Fibroblast of lung (primary cell): ENCODE measurements around the gene TCF20. TPM values are rescaled to one million over a fixed set of nuclear protein-coding genes. Genes with fewer than 3 reads are reported as not detected.

Source experiments
- DNase-seq, 2 donors: peaks; one replicate each; pipeline versions ENCODE4 v3.0.0 to v3.0.0-alpha.2; 2010; ENCODE audit warnings: low read depth in 2 of 2
- H2AFZ ChIP-seq: 2 replicates; pipeline ENCODE4 v1.5.1; 2012; ENCODE audit warnings: low read length, control low read depth, inconsistent platforms
- H3K27ac ChIP-seq: 2 replicates; pipeline ENCODE4 v1.5.1; 2011; ENCODE audit warnings: low read length, control low read depth; ENCODE audit not compliant: insufficient read depth
- H3K27me3 ChIP-seq: 2 replicates; pipeline ENCODE4 v1.5.1; 2011; ENCODE audit warnings: mild to moderate bottlenecking, low read length; ENCODE audit not compliant: control insufficient read depth, insufficient read depth
- H3K36me3 ChIP-seq: 2 replicates; pipeline ENCODE4 v1.5.1; 2011; ENCODE audit warnings: low read length; ENCODE audit not compliant: control insufficient read depth, insufficient read depth
- H3K4me1 ChIP-seq: 2 replicates; pipeline ENCODE4 v1.5.1; 2011; ENCODE audit warnings: low read length; ENCODE audit not compliant: control insufficient read depth, insufficient read depth; ENCODE audit errors: extremely low read depth
- H3K4me2 ChIP-seq: 2 replicates; pipeline ENCODE4 v1.5.1; 2011; ENCODE audit warnings: low read length, control low read depth; ENCODE audit not compliant: insufficient read depth; ENCODE audit errors: extremely low read depth
- H3K4me3 ChIP-seq, 4 experiments: fragments of 200-600 bp in 1 of 4; sonication (generic) in 1 of 4; replicated peaks in 1 of 4; 2 replicates each; pipeline ENCODE4 v1.5.1; 2011 to 2016; ENCODE audit warnings: low read length in 4 of 4, low read depth in 3 of 4, mild to moderate bottlenecking in 3 of 4, control low read depth in 2 of 4, inconsistent platforms in 1 of 4, mixed read lengths in 1 of 4; ENCODE audit not compliant: insufficient read depth in 1 of 4; ENCODE audit errors: control extremely low read depth in 1 of 4
- H3K79me2 ChIP-seq: 2 replicates; pipeline ENCODE4 v1.5.1; 2012; ENCODE audit warnings: mild to moderate bottlenecking, low read length, inconsistent platforms; ENCODE audit not compliant: control insufficient read depth, insufficient read depth
- H3K9ac ChIP-seq: 2 replicates; pipeline ENCODE4 v1.5.1; 2011; ENCODE audit warnings: mild to moderate bottlenecking, low read length, control low read depth; ENCODE audit not compliant: insufficient read depth
- H3K9me3 ChIP-seq: 2 replicates; pipeline ENCODE4 v1.5.1; 2012; ENCODE audit warnings: low read depth, low read length; ENCODE audit not compliant: control insufficient read depth, insufficient read depth
- H4K20me1 ChIP-seq: 2 replicates; pipeline ENCODE4 v1.5.1; 2011; ENCODE audit warnings: low read length; ENCODE audit not compliant: control insufficient read depth, insufficient read depth; ENCODE audit errors: extremely low read depth
- CTCF ChIP-seq, 2 donors: IDR thresholded peaks in 1 of 2; conservative IDR thresholded peaks in 1 of 2; 1 replicate in 1 of 2; 2 replicates in 1 of 2; pipeline ENCODE4 v1.5.1; 2011 to 2012; ENCODE audit warnings: low read length in 2 of 2, control low read depth in 1 of 2, inconsistent platforms in 1 of 2, low read depth in 1 of 2, mild to moderate bottlenecking in 1 of 2
- EZH2 ChIP-seq: IDR thresholded peaks from 2 replicates; pipeline ENCODE4 v1.5.1; 2012; ENCODE audit warnings: low read length, control low read depth, mild to moderate bottlenecking; ENCODE audit errors: missing control alignments
- polyA plus RNA-seq, 2 donors: library from polyadenylated mRNA; depleted of rRNA in 1 of 2; stranded (reverse) in 1 of 2; unstranded in 1 of 2; fragments of >200 nt; gene quantifications; 2 replicates each; pipeline ENCODE4 v1.2.1, GENCODE V29; 2011 to 2012; ENCODE audit warnings: missing spikeins in 1 of 2
- total RNA-seq: library from RNA; depleted of rRNA; stranded (reverse); fragments of >200 nt; gene quantifications from 2 replicates; pipeline ENCODE4 v1.2.1, GENCODE V29; 2014

The TCF20 gene
- total and polyA plus RNA-seq, 2 donors (not counting 1 experiment from before 2014, with no cell fraction given), result 11.8 to 25.4 TPM

DNA sequence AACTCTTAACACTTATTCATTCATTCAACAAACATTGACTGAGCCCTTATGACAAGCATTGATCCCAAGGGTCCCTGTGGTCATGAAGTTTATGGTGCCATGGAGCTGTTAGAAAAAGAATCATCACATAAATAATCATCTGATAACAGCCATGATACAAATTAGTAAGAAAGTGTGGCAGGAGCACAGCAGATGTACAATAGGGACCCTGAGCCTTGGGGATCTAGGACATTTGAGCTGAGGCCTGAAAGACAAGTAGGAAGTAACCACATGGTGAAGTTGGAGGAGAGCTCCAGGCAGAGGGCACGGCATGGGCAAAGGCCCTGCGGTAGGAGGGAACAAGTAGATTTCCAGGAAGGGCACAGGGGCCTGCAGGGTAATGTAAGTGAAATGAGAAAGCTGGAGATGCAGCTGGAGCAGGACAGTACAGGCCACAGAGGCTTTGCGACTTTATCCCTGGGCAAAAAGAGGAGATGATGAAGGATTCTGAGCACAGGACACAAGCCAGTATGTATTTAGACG, 6.8 kb upstream of the TCF20 start:
- DNase-seq, result no peak
- Histone ChIP-seq H3K27ac (no peak overlapping the region), H3K36me3 (no peaks in the 10 kb centered on the region), H3K9me3 (no peaks in the 10 kb centered on the region), H3K4me1 (no peaks in the 10 kb centered on the region), H3K9ac (no peak overlapping the region), H4K20me1 (no peaks in the 10 kb centered on the region), H3K27me3 (peaks cover 17% of the 10 kb centered on the region), H3K4me2 (no peak overlapping the region), H2AFZ (no peak overlapping the region), H3K79me2 (no peaks in the 10 kb centered on the region), H3K4me3 (no peak overlapping the region)
- TF ChIP-seq CTCF (conservative IDR thresholded peaks at IDR 0.05 in 1 of 2, IDR thresholded peaks at IDR 0.05 in 1 of 2; ENCODE audit: low read depth in 1 of 2, low read length in 2 of 2), result no peak
- TF ChIP-seq EZH2, result no peak

- H3K4me3 ChIP-seq, result no peak overlapping the region
- H3K4me1 ChIP-seq, result no peaks in the 10 kb centered on the region
- no peak overlapping the region for H2AFZ ChIP-seq
- no peak overlapping the region for H3K4me2 ChIP-seq
- TF ChIP-seq EZH2 (no peak), CTCF (conservative IDR thresholded peaks at IDR 0.05 in 1 of 2, IDR thresholded peaks at IDR 0.05 in 1 of 2; ENCODE audit: low read depth in 1 of 2, low read length in 2 of 2) (no peak)
- no peaks in the 10 kb centered on the region for H3K9me3 ChIP-seq
- H3K9ac ChIP-seq, result no peak overlapping the region
- H3K79me2 ChIP-seq, result no peaks in the 10 kb centered on the region
- no peak overlapping the region for H3K27ac ChIP-seq
- H4K20me1 ChIP-seq, result no peaks in the 10 kb centered on the region
- no peak for DNase-seq
- H3K36me3 ChIP-seq, result no peaks in the 10 kb centered on the region
- peaks cover 7% of the 10 kb centered on the region for H3K27me3 ChIP-seq
Observed at GRCh38 chr22:42275970-42276369, 5.5 kb upstream of the TCF20 start.

GRCh38 chr22:42275176-42275575, 4.7 kb upstream of the TCF20 start:
- H3K79me2 ChIP-seq, result no peaks in the 10 kb centered on the region
- H3K36me3 ChIP-seq, result no peaks in the 10 kb centered on the region
- H3K4me3 ChIP-seq, result no peak overlapping the region
- H3K27ac ChIP-seq, result no peak overlapping the region
- TF ChIP-seq EZH2 (no peak), CTCF (conservative IDR thresholded peaks at IDR 0.05 in 1 of 2, IDR thresholded peaks at IDR 0.05 in 1 of 2; ENCODE audit: low read depth in 1 of 2, low read length in 2 of 2) (no peak)
- no peaks in the 10 kb centered on the region for H3K9me3 ChIP-seq
- H3K4me2 ChIP-seq, result no peak overlapping the region
- H4K20me1 ChIP-seq, result no peaks in the 10 kb centered on the region
- no peak overlapping the region for H2AFZ ChIP-seq
- no peaks in the 10 kb centered on the region for H3K4me1 ChIP-seq
- no peak overlapping the region for H3K9ac ChIP-seq
- peaks cover 7% of the 10 kb centered on the region for H3K27me3 ChIP-seq
- DNase-seq, result no peak
